Ishikawa (cell line): ENCODE data around the gene FAM78A.

Experiments used
- CEBPB ChIP-seq: IDR thresholded peaks from 2 replicates; pipeline ENCODE4 v1.6.1; 2012
- CREB1 ChIP-seq: IDR thresholded peaks from 2 replicates; pipeline ENCODE4 v1.6.1; 2012; ENCODE audit warnings: low read depth
- EGR1 ChIP-seq: IDR thresholded peaks from 2 replicates; pipeline ENCODE4 v1.6.1; 2012
- EP300 ChIP-seq: IDR thresholded peaks from 2 replicates; pipeline ENCODE4 v1.6.1; 2012; ENCODE audit warnings: borderline replicate concordance
- FOXM1 ChIP-seq: IDR thresholded peaks from 2 replicates; pipeline ENCODE4 v1.6.1; 2012; ENCODE audit warnings: low read depth, borderline replicate concordance
- MAX ChIP-seq: IDR thresholded peaks from 2 replicates; pipeline ENCODE4 v1.6.1; 2012
- NFIC ChIP-seq: IDR thresholded peaks from 2 replicates; pipeline ENCODE4 v1.6.1; 2012
- RAD21 ChIP-seq: IDR thresholded peaks from 2 replicates; pipeline ENCODE4 v1.6.1; 2012; ENCODE audit warnings: low read depth
- REST ChIP-seq: IDR thresholded peaks from 2 replicates; pipeline ENCODE4 v1.6.1; 2012; ENCODE audit warnings: low read depth, mild to moderate bottlenecking
- TAF1 ChIP-seq: IDR thresholded peaks from 2 replicates; pipeline ENCODE4 v1.6.1; 2012; ENCODE audit warnings: low read depth, mild to moderate bottlenecking
- TCF12 ChIP-seq: IDR thresholded peaks from 2 replicates; pipeline ENCODE4 v1.6.1; 2012; ENCODE audit warnings: low read depth
- TEAD4 ChIP-seq: IDR thresholded peaks from 2 replicates; pipeline ENCODE4 v1.6.1; 2012
- YY1 ChIP-seq: IDR thresholded peaks from 2 replicates; pipeline ENCODE4 v1.6.1; 2012; ENCODE audit warnings: low read depth
- ZBTB7A ChIP-seq: IDR thresholded peaks from 2 replicates; pipeline ENCODE4 v1.6.1; 2012; ENCODE audit warnings: low read depth
- TF ChIP-seq, protein P1 (sequence below): IDR thresholded peaks from 2 replicates; pipeline ENCODE4 v1.6.1; 2012

Gene FAM78A

DNA sequence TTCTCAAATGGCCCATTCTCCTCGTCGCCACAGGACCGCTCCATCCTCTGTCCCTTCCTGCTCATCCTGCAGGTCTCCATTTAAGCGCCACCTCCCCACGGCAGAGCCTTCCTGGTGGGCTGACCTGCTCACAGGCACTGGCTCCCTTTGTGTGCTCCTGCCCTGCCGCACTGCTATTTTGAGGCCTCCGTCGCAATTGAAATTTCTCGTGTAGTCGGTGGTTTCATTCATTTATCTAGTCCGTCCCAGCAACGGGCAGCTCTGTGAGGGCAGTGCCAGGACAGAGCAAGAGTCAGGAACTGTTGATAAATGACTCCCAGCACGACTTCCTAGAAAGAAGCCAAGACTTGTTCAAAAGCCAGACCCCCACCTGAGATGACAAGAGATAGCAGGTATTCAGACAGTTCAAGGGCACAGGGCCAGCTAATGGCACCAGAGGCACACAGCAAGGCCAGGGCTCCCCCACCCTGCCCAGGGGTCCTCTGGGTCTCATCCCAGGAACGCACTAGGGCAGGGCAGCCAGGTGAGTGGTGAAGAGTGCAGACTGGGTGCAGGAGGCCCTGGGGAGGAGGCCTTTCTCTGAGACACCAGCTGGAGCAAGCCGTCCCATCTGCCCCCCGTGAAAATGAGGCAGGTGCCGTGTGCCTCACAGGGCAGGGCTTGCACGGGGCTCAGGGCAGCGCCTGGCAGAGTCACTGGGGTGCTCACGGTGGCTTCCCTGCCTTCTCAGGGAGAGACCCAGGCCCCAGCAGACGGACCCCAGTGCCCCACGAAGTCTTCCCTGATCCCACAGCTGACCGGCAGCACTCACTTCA is 36.9 kb downstream of the FAM78A start:
- TF ChIP-seq, protein P1, sequence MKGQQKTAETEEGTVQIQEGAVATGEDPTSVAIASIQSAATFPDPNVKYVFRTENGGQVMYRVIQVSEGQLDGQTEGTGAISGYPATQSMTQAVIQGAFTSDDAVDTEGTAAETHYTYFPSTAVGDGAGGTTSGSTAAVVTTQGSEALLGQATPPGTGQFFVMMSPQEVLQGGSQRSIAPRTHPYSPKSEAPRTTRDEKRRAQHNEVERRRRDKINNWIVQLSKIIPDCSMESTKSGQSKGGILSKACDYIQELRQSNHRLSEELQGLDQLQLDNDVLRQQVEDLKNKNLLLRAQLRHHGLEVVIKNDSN: no peak
- no peak for TF ChIP-seq NFIC
- no peak for TF ChIP-seq TCF12
- no peak for TF ChIP-seq TEAD4

DNA sequence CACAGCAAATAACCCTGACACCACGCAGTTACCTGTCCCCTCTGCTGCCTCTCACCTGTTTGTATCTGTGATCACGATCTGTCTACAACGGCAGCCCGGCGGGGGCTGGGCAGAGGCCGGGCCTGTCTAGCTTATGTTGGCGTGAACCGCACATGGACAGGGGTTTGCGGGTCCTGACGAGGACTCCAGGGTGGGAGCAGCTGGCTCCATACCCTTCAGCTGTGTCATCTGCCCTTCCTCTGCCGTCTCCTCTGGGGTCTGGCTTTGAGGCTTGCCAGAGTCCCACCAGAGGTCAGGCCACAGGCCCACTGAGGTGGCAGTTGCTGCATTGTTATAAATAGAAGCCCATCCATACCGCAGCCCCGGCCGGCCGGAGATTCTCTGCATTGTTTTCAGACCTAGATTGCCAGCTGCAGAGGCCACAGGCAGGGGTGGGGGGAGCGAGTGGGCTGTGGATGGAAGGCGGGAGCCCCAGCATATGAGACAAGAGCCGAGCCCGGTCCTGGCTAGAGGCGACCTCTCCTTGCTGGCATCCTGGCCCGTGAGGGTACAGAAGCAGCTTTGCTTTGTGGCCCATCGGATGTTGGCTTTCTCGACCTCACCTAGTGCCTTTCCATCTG is 37.8 kb downstream of the FAM78A start:
- no peak for TF ChIP-seq NFIC
- TF ChIP-seq, protein P1: no peak
- no peak for TF ChIP-seq EGR1
- no peak for TF ChIP-seq TAF1

- TF ChIP-seq FOXM1 (no peak), CEBPB (no peak), REST (no peak), ZBTB7A (no peak), TAF1 (no peak; the same call in 1 of the 2 replicates), EGR1 (no peak), RAD21 (no peak), TEAD4 (no peak), EP300 (no peak), YY1 (no peak), NFIC (no peak), CREB1 (no peak)
- TF ChIP-seq, protein P1: no peak
Measured at GRCh38 chr9:131237931-131238401, 38.3 kb downstream of the FAM78A start.

GRCh38 chr9:131237291-131237690 is 39.0 kb downstream of the FAM78A start:
- no peak for TF ChIP-seq EGR1

DNA sequence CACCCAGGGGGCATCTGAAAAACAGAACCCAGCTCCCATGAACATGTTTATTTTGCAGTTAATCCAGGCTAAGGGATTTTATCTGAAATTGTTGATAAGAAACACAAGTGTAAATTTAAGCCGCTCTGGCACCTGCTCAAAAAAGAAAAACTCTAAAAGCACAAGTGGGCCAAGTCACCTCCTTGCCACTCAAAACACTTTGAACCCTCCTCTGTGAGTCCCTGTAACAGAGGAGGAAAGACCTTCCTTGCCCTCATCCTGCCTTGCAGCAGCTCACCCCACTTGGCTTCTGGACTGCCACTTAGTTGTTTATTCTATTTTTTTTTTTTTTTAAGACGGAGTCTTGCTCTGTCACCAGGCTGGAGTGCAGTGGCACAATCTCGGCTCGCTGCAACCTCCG is 39.5 kb downstream of the FAM78A start:
- TF ChIP-seq CREB1 (no peak), EGR1 (no peak), YY1 (no peak), MAX (no peak), NFIC (no peak), ZBTB7A (no peak), TAF1 (no peak), TEAD4 (no peak), TCF12 (no peak), RAD21 (no peak), CEBPB (no peak), FOXM1 (no peak), EP300 (no peak), REST (no peak)
- TF ChIP-seq, protein P1: no peak

DNA sequence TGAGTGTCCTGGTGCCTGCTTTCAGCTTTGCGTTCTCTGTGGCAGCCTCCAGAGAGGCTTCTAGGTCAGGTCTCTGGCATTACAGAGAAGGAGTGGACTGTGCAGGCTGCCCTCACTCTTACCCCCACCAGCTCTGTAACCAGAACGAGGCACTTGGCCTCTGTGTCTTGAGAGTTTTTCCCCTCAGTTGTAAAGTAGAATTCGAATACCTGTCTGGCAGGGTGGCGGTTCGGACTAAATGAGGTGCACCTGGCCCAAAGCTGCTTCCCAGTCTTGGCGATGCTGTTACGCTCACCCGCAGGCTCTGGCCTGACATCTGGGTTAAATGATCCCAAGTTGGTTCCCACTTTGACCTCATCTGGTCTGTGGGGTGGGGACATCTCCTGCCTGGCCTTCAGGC is 40.1 kb downstream of the FAM78A start:
- no peak for TF ChIP-seq TAF1
- no peak for TF ChIP-seq TEAD4
- no peak for TF ChIP-seq FOXM1
- no peak for TF ChIP-seq MAX
- TF ChIP-seq, protein P1: no peak
